NB4 (cell line): ENCODE measurements around the gene NPC2.
"Not testable (repeated sequence)": the region's sequence is repeated elsewhere in the genome, so short reads cannot be mapped to it uniquely, and the experiment has no call there.

Experiments
- POLR2A ChIP-seq: IDR thresholded peaks from 2 replicates; pipeline ENCODE4 v1.6.1; 2011; ENCODE audit warnings: mild to moderate bottlenecking; ENCODE audit not compliant: insufficient read length; ENCODE audit errors: extremely low read depth
- TF ChIP-seq, protein P1 (sequence below): IDR thresholded peaks from one replicate; pipeline ENCODE4 v1.5.1; 2012; ENCODE audit warnings: low read depth, low read length

GRCh38 chr14:74536336-74536735 lies 43.2 kb upstream of the NPC2 start:
- TF ChIP-seq, protein P1, sequence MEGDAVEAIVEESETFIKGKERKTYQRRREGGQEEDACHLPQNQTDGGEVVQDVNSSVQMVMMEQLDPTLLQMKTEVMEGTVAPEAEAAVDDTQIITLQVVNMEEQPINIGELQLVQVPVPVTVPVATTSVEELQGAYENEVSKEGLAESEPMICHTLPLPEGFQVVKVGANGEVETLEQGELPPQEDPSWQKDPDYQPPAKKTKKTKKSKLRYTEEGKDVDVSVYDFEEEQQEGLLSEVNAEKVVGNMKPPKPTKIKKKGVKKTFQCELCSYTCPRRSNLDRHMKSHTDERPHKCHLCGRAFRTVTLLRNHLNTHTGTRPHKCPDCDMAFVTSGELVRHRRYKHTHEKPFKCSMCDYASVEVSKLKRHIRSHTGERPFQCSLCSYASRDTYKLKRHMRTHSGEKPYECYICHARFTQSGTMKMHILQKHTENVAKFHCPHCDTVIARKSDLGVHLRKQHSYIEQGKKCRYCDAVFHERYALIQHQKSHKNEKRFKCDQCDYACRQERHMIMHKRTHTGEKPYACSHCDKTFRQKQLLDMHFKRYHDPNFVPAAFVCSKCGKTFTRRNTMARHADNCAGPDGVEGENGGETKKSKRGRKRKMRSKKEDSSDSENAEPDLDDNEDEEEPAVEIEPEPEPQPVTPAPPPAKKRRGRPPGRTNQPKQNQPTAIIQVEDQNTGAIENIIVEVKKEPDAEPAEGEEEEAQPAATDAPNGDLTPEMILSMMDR, result not testable (repeated sequence)
- TF ChIP-seq POLR2A, result not testable (repeated sequence)
